ENCODE measurements around the gene CXXC5. TPM values are rescaled to one million over a fixed set of nuclear protein-coding genes. Genes with fewer than 3 reads are reported as not detected.

CXXC5 gene
- total RNA-seq, 1 experiment from 2014 or later: 92.3 TPM

DNA sequence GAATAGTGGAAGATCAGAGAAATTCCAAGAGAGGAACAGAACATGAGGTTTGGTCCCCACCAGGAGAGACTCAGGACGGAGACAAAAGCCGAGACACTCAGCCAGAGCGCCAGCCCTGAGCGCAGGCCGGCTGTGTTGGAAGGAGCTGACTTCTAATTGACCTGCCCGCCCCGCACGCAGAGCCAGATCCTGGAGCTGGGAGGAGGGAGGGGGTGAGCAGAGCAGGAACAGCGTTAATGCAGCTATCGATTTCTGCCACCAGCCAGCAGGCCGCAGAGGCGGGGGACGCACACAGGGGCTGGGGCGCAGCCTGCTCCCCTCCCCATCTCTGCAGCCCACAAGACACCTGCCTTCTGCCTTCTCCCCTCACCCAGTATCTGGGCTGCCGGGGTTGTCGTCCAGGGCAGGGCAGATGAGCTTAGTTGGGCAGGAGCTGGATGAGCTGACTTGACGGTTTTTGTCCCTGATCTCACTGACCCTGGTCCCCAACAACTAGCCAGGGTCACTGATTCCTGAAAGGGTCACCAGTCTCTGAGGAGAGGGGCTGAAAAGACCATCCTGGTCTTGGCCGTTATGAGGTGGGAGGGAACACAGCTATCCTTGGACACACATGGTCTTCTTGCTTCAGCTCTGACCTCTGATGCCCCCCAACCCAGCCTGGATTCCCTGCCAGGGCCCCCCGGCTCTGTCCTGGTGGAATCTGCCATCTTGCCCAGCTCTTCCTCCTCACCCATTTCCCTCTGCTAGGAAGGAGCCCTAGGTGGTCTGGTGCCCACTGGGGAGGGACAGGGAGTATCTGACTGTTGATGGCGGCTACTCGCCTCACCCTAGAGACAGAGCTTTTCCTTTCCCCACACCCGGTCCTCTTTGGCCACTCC, 29.8 kb downstream of the CXXC5 start:
- no peak for TF ChIP-seq CTCF (IDR thresholded peaks at IDR 0.05; ENCODE audit: insufficient read depth in 1 of 2, low read depth in 1 of 2, low read length in 1 of 2, severe bottlenecking in 1 of 2, unreplicated experiment in 1 of 2)
- intact Hi-C loops (cut with micrococcal nuclease; ENCODE audit: unreplicated experiment): no loop called here
- Mint-ChIP-seq H3K36me3 (ENCODE audit: insufficient read depth, unreplicated experiment) (peaks cover 66% of the 10 kb centered on the region), H3K27me3 (ENCODE audit: insufficient read depth, unreplicated experiment) (no peaks in the 10 kb centered on the region), H3K27ac (ENCODE audit: unreplicated experiment) (no peak overlapping the region), H3K4me3 (ENCODE audit: unreplicated experiment) (no peak overlapping the region), H3K9me3 (ENCODE audit: unreplicated experiment) (no peaks in the 10 kb centered on the region), H3K4me1 (ENCODE audit: low read depth, unreplicated experiment) (peaks cover 7% of the 10 kb centered on the region)
- Histone ChIP-seq H3K9me3 (no peaks in the 10 kb centered on the region), H3K4me3 (ENCODE audit: low read depth, low read length) (no peak overlapping the region), H3K27me3 (replicated peaks; ENCODE audit: control insufficient read depth, insufficient read depth, low read length) (no peaks in the 10 kb centered on the region), H3K4me1 (peaks cover 5% of the 10 kb centered on the region), H3K36me3 (ENCODE audit: control insufficient read depth, insufficient read depth, low read length) (0 out of 2 replicates have a peak, but pooled peaks cover 2% of the 10 kb centered on the region)
- BruUV-seq (replicated peaks): no TSS peak
- no peak for DNase-seq
- POLR2A ChIA-PET: no interaction called here
- CTCF ChIA-PET: interaction anchor here (1.1 kb wide), 1 partner anchor 45 kb away, joined by 3 read pairs; no protein-coding TSS in a partner anchor

DNA sequence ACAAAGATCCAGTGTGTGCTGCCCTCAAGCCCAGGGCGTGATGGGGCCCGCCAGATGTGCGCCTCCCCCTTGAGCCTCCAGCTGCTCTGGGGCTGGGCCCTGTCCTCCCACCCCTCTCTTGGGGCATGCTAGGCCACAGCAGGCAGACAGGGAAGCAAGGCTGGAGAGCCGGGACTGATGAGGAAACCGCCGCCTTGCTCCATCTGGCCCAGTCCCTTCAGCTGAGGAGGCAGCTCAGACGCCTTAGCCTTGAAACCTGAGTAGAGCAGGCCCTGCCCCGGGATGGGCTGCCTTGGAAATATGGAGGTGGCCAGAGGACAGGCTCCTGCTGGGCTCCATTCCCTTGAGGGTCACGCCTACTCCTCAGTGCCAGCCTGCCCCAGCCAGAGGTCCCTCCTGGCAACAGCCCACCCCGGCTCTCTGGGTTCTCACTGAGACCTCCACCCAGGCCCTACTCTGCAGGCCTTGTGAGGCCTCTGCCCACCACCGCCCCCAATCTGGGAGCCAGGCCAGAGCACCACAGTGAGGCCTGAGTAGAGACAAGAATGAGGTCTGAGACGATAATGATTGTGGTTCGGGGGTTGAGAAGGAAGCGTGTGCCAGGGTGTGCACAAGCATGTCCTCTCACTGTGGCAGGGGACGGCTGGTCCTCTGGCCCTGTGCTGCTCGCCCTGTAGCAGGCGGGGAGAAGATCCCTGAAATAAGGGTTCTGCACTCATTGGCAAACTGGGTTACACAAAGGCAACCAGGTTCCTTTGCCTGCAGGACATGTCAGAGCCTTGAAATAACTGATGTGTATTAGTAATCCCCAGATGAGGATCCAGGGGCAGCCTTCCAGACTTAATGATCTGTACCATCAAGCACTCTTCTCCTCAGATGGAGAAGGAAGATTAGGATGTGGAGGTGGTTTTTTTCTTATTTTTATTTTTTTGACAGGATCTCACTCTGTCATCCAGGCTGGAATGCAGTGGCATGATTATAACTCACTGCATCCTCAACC, 30.9 kb downstream of the CXXC5 start:
- peaks cover 68% of the 10 kb centered on the region for H3K36me3 Mint-ChIP-seq (ENCODE audit: insufficient read depth, unreplicated experiment)
- Histone ChIP-seq H3K4me3 (ENCODE audit: low read depth, low read length) (no peak overlapping the region), H3K4me1 (no peaks in the 10 kb centered on the region), H3K36me3 (ENCODE audit: control insufficient read depth, insufficient read depth, low read length) (peaks cover 2% of the 10 kb centered on the region), H3K9me3 (no peaks in the 10 kb centered on the region), H3K27me3 (replicated peaks; ENCODE audit: control insufficient read depth, insufficient read depth, low read length) (no peaks in the 10 kb centered on the region)
- H3K27ac Mint-ChIP-seq (ENCODE audit: unreplicated experiment): no peak overlapping the region
- no peaks in the 10 kb centered on the region for H3K9me3 Mint-ChIP-seq (ENCODE audit: unreplicated experiment)
- H3K4me1 Mint-ChIP-seq (ENCODE audit: low read depth, unreplicated experiment): peaks cover 7% of the 10 kb centered on the region
- H3K4me3 Mint-ChIP-seq (ENCODE audit: unreplicated experiment): no peak overlapping the region
- no peak for DNase-seq
- no TSS peak for BruUV-seq (replicated peaks)
- ChIA-PET POLR2A (interaction anchor here (0.5 kb wide), 1 partner anchor 13 kb away, joined by 3 read pairs; no protein-coding TSS in a partner anchor), CTCF (interaction anchor here (1.1 kb wide), 1 partner anchor 46 kb away, joined by 3 read pairs; no protein-coding TSS in a partner anchor)
- TF ChIP-seq CTCF (IDR thresholded peaks at IDR 0.05; ENCODE audit: insufficient read depth in 1 of 2, low read depth in 1 of 2, low read length in 1 of 2, severe bottlenecking in 1 of 2, unreplicated experiment in 1 of 2): no peak
- H3K27me3 Mint-ChIP-seq (ENCODE audit: insufficient read depth, unreplicated experiment): no peaks in the 10 kb centered on the region
- intact Hi-C loops (cut with micrococcal nuclease; ENCODE audit: unreplicated experiment): no loop called here

Measured in Caco-2 (cell line).